Neural crest cell (in vitro differentiated cells): ENCODE results near the gene PSMG3. TPM values are rescaled to one million over a fixed set of nuclear protein-coding genes. Genes with fewer than 3 reads are reported as not detected.

Source experiments
- DNase-seq: peaks from one replicate; pipeline ENCODE4 v3.0.0; 2021; ENCODE audit warnings: low read depth, mixed read lengths, low spot score
- H3K27ac Mint-ChIP-seq: one replicate; pipeline ENCODE4 v1.8.0; 2021; ENCODE audit warnings: mild to moderate bottlenecking, mixed read lengths; ENCODE audit not compliant: unreplicated experiment
- H3K27me3 Mint-ChIP-seq: 2 replicates; pipeline ENCODE4 v1.8.0; 2021; ENCODE audit warnings: low read depth, mild to moderate bottlenecking, mixed read lengths
- H3K36me3 Mint-ChIP-seq: 2 replicates; pipeline ENCODE4 v1.8.0; 2021; ENCODE audit warnings: low read depth, mild to moderate bottlenecking, mixed read lengths
- H3K4me1 Mint-ChIP-seq: 2 replicates; pipeline ENCODE4 v1.8.0; 2021; ENCODE audit warnings: mixed read lengths
- H3K4me3 Mint-ChIP-seq: one replicate; pipeline ENCODE4 v1.8.0; 2021; ENCODE audit warnings: mild to moderate bottlenecking, mixed read lengths
- H3K9me3 Mint-ChIP-seq: 2 replicates; pipeline ENCODE4 v1.8.0; 2021; ENCODE audit warnings: mixed read lengths
- total RNA-seq: library from RNA; stranded (reverse); gene quantifications from 2 replicates; pipeline ENCODE4 v1.2.1, GENCODE V29; 2021
- TF ChIP-seq, protein P1 (sequence below): fragments of 200-600 bp; sonication (generic); conservative IDR thresholded peaks from 2 replicates; pipeline ENCODE4 v1.5.0; 2021; ENCODE audit warnings: antibody characterized with exemption, mild to moderate bottlenecking

PSMG3 gene
- total RNA-seq, 1 donor from 2014 or later: 57.8 TPM

GRCh38 chr7:1559626-1560590 lies 9.9 kb downstream of the PSMG3 start:
- Mint-ChIP-seq H3K4me3 (no peak overlapping the region), H3K9me3 (no peaks in the 10 kb centered on the region), H3K27me3 (no peaks in the 10 kb centered on the region), H3K27ac (no peak overlapping the region), H3K4me1 (no peaks in the 10 kb centered on the region), H3K36me3 (no peaks in the 10 kb centered on the region)
- no peak for DNase-seq
- TF ChIP-seq, protein P1, sequence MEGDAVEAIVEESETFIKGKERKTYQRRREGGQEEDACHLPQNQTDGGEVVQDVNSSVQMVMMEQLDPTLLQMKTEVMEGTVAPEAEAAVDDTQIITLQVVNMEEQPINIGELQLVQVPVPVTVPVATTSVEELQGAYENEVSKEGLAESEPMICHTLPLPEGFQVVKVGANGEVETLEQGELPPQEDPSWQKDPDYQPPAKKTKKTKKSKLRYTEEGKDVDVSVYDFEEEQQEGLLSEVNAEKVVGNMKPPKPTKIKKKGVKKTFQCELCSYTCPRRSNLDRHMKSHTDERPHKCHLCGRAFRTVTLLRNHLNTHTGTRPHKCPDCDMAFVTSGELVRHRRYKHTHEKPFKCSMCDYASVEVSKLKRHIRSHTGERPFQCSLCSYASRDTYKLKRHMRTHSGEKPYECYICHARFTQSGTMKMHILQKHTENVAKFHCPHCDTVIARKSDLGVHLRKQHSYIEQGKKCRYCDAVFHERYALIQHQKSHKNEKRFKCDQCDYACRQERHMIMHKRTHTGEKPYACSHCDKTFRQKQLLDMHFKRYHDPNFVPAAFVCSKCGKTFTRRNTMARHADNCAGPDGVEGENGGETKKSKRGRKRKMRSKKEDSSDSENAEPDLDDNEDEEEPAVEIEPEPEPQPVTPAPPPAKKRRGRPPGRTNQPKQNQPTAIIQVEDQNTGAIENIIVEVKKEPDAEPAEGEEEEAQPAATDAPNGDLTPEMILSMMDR: no peak

- H3K4me3 Mint-ChIP-seq: no peak overlapping the region
- TF ChIP-seq, protein P1: no peak
- H3K9me3 Mint-ChIP-seq: no peaks in the 10 kb centered on the region
- H3K36me3 Mint-ChIP-seq: no peaks in the 10 kb centered on the region
- no peak overlapping the region for H3K27ac Mint-ChIP-seq
- no peak for DNase-seq
- no peaks in the 10 kb centered on the region for H3K27me3 Mint-ChIP-seq
- H3K4me1 Mint-ChIP-seq: no peaks in the 10 kb centered on the region
These were observed 10.8 kb downstream of the PSMG3 start for GRCh38 chr7:1558841-1559625.

DNA sequence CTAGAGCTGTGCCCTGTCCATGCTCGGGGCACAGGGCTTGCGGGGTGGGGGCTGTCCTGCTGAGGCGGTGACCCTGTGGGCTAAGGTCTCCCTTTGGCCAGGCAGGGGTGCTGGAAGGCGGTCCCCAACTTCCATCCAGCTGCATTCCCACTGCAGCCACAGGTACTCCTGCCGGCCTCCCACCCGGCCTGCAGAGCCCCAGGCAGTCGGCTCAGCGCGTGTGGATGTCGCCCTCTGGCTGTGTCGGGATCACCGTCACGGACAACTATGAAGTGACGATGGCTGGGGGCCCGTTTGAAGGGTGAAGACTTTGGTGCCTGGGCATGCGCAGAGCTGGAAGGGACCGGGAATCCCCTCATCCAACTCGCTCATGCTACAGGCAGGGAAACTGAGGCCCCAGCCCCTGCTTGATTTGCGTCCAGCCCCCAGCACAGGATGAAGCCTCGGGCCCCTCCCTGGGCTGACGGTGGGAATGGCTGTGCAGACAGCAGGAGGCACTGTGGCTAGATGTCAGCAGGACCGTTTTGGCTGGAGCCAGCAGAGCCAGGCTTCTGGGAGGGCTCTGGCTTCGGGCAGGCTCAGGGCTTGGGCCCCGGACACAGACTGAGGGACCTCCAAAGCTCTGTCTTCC lies 11.5 kb downstream of the PSMG3 start:
- H3K4me3 Mint-ChIP-seq: no peak overlapping the region
- no peak for DNase-seq
- no peaks in the 10 kb centered on the region for H3K9me3 Mint-ChIP-seq
- no peaks in the 10 kb centered on the region for H3K27me3 Mint-ChIP-seq
- no peaks in the 10 kb centered on the region for H3K4me1 Mint-ChIP-seq
- TF ChIP-seq, protein P1: no peak
- no peaks in the 10 kb centered on the region for H3K36me3 Mint-ChIP-seq
- H3K27ac Mint-ChIP-seq: peak overlapping the region; percentile 35

DNA sequence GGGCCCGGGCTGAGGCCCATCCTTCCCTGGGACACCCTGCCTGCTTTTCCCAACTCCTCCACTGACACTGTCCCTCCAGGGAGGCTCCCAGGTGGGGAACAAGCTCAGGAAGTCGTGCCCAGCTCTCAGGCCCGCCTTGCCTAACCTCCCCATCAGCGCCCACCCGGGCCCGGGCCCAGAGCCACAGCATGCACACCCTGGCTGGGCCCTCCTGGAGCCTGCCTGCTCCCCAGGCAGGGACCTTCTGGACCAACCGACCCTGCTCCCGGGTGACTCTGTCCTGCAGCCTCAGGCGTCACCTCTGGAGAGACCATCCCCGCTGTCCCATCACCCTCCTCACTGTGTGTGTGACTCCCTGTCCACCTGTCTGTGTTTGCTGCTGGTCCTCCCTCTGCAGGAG lies 12.1 kb downstream of the PSMG3 start:
- Mint-ChIP-seq H3K27me3 (no peaks in the 10 kb centered on the region), H3K9me3 (no peaks in the 10 kb centered on the region), H3K4me1 (no peaks in the 10 kb centered on the region), H3K36me3 (no peaks in the 10 kb centered on the region), H3K4me3 (no peak overlapping the region), H3K27ac (peak overlapping the region; percentile 35)
- no peak for DNase-seq
- TF ChIP-seq, protein P1: no peak

GRCh38 chr7:1557006-1557405 lies 12.8 kb downstream of the PSMG3 start:
- Mint-ChIP-seq H3K36me3 (no peaks in the 10 kb centered on the region), H3K4me3 (no peak overlapping the region), H3K27ac (no peak overlapping the region), H3K9me3 (no peaks in the 10 kb centered on the region), H3K27me3 (no peaks in the 10 kb centered on the region), H3K4me1 (no peaks in the 10 kb centered on the region)
- TF ChIP-seq, protein P1: no peak
- no peak for DNase-seq
